G401 (cell line): ENCODE measurements around the gene MTRF1L. TPM values are rescaled to one million over a fixed set of nuclear protein-coding genes. Genes with fewer than 3 reads are reported as not detected.

Source experiments
- DNase-seq: peaks from one replicate; pipeline ENCODE4 v3.0.0-alpha.2; 2015; ENCODE audit warnings: low spot score
- in situ Hi-C: cut with HindIII; loops from 2 replicates; pipeline ENCODE4 v1.10.0; 2016; ENCODE audit warnings: low sequenced_read_pairs, mixed read lengths
- total RNA-seq: library from RNA; depleted of rRNA; stranded (reverse); fragments of >200 nt; shearing (Covaris generic); gene quantifications from 2 replicates; pipeline ENCODE4 v1.2.3, GENCODE V29; 2014; rRNA removed

The MTRF1L gene, protein sequence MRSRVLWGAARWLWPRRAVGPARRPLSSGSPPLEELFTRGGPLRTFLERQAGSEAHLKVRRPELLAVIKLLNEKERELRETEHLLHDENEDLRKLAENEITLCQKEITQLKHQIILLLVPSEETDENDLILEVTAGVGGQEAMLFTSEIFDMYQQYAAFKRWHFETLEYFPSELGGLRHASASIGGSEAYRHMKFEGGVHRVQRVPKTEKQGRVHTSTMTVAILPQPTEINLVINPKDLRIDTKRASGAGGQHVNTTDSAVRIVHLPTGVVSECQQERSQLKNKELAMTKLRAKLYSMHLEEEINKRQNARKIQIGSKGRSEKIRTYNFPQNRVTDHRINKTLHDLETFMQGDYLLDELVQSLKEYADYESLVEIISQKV
- total RNA-seq = 8.0 and 29.1 TPM in 2 replicates

DNA sequence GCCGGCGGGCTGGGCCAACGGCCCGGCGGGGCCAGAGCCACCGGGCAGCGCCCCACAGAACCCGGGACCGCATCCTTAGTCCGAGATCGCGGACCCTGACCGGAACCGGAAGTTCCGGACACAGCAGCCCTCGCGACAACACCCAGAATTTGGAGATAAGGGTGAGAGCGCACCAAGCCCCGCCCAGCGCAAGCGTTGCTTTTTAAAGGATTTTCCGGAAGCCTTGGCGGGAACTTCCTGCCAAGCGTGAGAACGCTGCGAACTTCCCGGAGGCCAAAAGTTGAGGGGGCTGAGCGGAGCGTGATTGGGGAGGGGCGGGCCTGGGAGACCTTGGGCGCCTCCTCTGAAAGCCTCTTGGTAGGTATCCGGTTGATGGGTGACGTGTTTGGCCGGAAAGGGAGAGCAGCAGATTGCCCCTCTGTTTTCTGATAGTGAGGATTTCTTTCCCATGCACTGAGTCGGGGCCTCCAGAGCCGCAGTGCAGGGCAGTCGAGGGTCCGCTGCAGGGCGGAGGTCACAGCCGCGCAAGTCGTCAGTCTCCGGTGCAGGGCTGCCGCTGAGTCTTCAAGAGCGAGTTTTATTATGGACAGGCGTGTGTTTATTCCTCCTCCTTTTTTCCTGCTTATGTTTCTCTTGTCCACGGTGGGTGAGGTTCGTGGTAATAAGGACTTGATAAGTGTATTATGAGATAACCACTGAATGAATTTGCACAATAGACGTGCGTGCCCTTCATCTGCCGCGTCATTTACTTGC is at the start of gene MTRF1L:
TSS of gene MTRF1L (minus strand) at position 97 of the 753 bp plus-strand sequence. CDS start at position 73, 24 bp downstream.
- in situ Hi-C loops = no loop called here
- peak; percentile 96 for DNase-seq

GRCh38 chr6:153051801-153052200 is 49.3 kb upstream of the MTRF1L start:
- in situ Hi-C loops = no loop called here

DNA sequence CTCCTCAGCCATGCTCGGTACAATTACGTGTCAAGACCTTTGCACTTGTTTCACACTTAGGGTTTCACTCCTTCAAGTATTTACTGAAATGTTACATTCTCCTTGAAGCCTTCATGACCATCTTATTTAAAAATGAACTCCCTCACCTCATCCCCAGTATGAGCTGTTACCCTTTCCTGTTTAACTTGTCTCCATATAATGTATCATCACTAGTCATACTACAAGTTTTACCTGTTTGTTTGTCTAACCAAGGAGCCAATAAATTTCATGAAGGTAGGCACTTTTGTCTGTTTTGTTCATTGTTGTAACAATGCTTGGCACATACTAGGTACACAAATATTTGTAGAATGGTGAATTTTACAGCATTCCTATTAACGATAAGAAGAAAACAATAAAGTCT is 46.1 kb upstream of the MTRF1L start:
- in situ Hi-C loops = no loop called here
- no peak for DNase-seq

More at GRCh38 chr6:153051801-153052200, 49.3 kb upstream of the MTRF1L start:
- DNase-seq = no peak

DNA sequence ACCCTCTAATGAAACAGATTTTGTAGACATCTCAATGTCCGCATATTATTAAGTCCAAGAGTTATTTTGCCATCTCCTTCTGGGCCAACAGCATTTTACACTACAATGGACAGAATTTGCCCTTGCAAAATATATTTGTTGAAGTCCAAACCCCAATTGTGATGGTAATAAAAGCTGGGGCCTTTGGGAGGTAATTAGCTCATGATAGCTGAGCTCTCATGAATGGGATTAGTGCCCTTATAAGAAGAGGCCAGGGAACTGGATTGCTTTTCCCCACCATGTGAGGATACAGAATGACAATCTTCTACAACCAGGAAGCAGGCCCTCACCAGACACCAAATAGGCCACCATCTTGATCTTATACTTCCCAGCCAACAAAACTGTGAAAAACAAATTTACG is 44.9 kb upstream of the MTRF1L start:
- DNase-seq = no peak
- in situ Hi-C loops = no loop called here

GRCh38 chr6:153045271-153045670 is 42.8 kb upstream of the MTRF1L start:
- in situ Hi-C loops = no loop called here
- DNase-seq = peak; percentile 4

DNA sequence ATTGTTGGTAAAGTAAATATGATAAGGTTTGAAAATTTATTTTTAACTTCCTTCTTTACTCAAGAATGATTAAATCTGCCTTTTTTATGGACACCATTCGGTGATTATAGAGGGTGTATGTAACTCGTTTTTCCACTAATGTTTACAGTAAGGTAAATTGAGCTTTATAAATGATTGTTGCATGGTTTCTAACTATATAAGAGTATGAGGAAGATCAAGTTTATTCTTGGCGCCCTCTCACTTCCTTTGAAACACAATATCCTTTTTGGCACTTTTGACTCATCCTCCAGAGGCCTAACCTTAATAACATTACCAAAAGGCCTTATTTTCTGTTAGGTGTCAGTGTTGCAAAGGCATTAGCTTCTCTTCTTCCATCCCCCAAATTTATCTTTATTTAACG is 41.8 kb upstream of the MTRF1L start:
- DNase-seq = no peak
- in situ Hi-C loops = no loop called here

GRCh38 chr6:153043719-153044118 is 41.2 kb upstream of the MTRF1L start:
- no peak for DNase-seq
- in situ Hi-C loops = no loop called here

DNA sequence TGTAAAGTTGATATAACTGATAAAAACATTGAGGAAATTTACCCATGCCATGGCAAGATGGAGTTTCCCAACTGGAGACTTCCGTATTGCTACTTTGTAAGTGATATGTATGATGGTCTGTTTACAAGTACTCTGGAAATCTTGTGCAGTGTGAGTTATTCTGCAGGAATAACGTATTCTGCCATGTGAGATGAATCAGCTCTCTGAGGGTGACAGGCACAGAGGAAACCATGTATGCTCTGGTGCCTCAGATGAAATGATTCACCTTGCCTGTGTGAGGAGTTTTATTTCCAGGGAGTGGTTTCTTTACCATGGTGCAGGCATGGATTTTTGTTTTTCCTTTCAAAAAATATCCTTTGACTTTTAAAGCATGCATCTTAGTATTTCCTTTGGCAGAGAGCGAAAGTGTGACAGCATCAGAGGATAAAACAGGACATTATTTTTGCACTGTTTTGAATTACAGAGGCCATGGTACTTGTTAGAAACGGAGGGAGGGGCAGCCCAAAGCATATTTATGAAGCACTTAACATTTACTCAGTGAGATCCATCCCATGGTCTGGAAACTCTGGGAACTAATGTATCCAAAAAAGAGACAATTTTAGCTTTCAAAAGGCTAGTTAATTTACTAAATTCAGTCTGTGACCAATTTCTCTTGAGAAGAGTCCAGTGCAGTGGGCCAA is 36.0 kb upstream of the MTRF1L start:
- in situ Hi-C loops = no loop called here

DNA sequence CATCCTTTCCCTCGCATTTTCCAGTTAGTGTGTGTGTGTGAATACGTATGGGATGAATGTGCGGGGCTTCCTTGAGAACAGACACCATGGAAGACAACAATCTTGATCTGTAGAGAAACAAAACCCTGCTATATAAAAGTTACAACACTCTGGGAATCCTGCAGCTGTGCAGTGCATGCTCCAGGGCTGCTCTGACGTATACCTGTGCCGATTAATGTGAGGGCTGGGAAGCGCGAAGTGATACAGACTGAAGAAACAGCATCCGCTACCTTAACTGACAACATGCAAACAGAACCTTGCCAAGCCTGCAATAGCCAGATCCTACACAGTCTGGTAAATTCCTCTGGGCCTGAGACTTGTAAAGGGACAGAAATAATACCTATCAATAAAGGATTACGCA is 31.6 kb upstream of the MTRF1L start:
- no peak for DNase-seq
- in situ Hi-C loops = no loop called here

More for the DNA sequence above, 36.0 kb upstream of the MTRF1L start:
- DNase-seq = no peak

GRCh38 chr6:153032255-153032882 is 29.9 kb upstream of the MTRF1L start:
- in situ Hi-C loops = no loop called here
- DNase-seq = peak; percentile 37

DNA sequence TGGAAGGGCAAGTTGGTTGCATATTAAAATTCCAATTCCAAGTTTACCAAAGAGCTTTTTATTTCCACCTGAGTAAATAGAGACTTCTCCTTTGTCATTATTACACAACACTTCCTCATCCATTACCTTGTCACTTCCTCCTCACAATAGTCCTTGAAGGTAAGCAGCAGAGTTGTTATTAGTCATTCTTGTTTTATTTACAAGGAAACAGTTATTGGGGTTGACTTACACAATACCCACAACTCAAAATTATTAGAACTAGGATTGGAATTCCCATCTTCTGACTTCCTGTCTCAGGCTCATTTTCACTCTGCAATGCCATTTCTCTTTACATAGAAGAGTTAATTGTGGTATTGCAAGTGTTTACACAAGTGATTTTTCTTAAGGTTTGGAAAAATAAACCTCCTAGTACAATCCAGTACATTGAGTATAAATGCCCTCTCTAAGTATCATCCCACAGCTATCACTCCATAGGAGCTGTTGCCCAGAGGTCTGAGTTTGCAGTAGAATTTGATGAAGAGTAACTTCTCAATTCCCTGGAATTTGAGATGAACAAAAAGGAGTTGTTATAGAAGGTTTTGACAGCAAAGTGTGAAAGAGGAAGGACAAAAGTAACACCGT is 28.9 kb upstream of the MTRF1L start:
- in situ Hi-C loops = no loop called here
- DNase-seq = no peak

- in situ Hi-C loops = no loop called here
Observed at GRCh38 chr6:153028963-153029362, 26.5 kb upstream of the MTRF1L start.

DNA sequence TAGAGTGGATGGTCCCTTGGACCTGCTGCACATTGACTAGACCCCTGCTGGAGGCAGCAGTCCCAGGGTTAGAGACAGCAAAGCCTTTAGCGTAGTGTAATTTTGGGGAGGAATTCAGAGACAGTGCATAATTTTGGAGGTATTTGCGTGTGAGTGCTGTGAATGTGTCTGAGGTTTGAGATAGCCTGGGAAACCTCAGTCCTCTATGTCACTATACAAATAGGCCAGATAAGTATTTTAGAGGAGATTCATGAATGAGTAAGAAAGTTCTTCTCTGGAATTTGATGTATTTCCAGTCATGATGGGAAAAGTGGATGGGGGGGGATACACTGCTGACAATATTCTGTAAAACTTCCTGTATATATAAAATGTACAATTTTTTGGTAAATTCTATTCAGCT is 25.8 kb upstream of the MTRF1L start:
- in situ Hi-C loops = no loop called here
- no peak for DNase-seq

More at GRCh38 chr6:153028963-153029362, 26.5 kb upstream of the MTRF1L start:
- DNase-seq = no peak

DNA sequence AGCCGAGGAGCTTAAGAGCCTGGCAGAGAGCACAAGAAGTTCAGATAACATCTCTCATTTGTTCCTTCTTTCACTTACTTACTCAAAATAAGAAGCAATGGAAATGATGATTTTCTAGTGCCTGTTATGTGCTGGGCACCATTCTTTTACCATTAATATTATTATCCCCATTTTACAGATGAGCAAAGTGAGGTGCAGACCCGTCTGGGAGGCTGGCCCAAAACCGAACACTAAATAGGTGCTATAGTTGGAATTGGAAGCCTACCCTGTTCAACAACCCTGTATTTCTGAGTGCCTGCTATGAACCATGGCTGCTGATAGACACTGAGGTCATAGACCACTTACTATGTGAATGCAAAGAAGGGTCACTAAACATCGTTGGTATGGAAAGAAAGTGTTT is 25.0 kb upstream of the MTRF1L start:
- in situ Hi-C loops = no loop called here
- no peak for DNase-seq

DNA sequence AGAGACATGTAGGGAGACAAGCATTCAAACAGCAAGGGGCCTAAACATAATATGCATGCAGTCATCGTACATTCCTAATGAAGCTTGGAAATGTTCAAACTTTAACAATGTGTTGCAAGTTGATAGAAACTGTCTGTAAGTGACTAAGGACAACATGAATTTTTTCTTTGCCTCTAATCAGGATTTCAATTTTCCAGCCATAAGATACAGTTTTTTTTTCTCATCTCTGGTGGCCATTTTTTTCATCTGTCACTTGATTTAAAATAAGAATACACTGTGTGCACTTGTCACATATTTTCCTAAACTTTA is 22.2 kb upstream of the MTRF1L start:
- in situ Hi-C loops = no loop called here
- no peak for DNase-seq

DNA sequence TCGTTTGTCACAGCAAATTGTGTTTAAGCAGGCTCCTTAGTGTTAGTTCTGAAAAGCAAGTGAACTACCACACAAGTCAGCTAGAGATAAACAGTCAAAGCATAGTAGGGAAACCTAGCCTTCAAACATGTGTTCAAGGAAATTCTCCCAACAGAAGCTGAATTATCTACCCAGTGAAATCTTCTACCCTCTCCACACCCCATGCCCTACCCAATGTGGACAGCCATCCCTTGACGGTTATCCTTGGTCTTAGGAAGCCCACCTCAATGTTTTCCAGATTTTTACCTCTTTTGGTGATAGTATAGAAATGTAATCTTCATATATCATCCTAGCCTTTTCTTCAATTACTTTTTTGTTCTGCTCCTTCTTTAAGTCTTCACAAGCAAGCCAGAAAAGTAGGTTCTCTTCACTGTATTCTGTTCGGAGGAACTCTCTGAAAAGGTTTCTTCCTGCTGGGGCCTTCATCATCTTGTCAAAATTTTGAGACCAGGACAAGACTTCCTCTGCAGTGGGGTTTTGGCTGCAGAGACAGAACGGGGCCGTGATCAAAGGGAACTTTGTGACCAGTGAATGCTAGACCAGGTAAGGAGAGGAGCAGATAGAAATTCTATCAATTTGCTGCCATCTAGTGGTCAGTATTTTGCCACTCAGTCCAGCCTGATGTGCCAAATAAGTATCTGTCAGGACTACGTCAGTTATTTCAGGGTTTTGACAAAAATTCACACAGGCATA is 21.6 kb upstream of the MTRF1L start:
- in situ Hi-C loops = no loop called here
- peak; percentile 79 for DNase-seq

- in situ Hi-C loops = no loop called here
- DNase-seq = no peak
Observed at GRCh38 chr6:153018355-153018754, 15.8 kb upstream of the MTRF1L start.

GRCh38 chr6:153016846-153017245 is 14.3 kb upstream of the MTRF1L start:
- in situ Hi-C loops = no loop called here
- no peak for DNase-seq
